HCT116 (cell line): Measurements from ENCODE around the gene SRPK3.

Source experiments
- POLR2A ChIP-seq: IDR thresholded peaks from 2 replicates; pipeline ENCODE4 v1.7.0; 2011; ENCODE audit warnings: borderline replicate concordance; ENCODE audit not compliant: insufficient read depth, insufficient read length; ENCODE audit errors: extremely low read depth
- POLR2AphosphoS5 ChIP-seq: IDR thresholded peaks from 2 replicates; pipeline ENCODE4 v1.6.1; 2011; ENCODE audit warnings: mild to moderate bottlenecking, low read depth, low read length, moderate library complexity
- TF ChIP-seq, protein P1 (sequence below), 3 experiments: fragments of 200-600 bp in 1 of 3; sonication (generic) in 1 of 3; IDR thresholded peaks in 2 of 3; conservative IDR thresholded peaks in 1 of 3; 2 replicates each; pipeline ENCODE4 v1.5.1; 2012 to 2017; ENCODE audit warnings: low read depth in 2 of 3, low read length in 2 of 3, antibody characterized with exemption in 1 of 3, borderline replicate concordance in 1 of 3, control low read depth in 1 of 3, mild to moderate bottlenecking in 1 of 3, mixed read lengths in 1 of 3, mixed run types in 1 of 3, moderate library complexity in 1 of 3; ENCODE audit not compliant: insufficient read depth in 1 of 3

DNA sequence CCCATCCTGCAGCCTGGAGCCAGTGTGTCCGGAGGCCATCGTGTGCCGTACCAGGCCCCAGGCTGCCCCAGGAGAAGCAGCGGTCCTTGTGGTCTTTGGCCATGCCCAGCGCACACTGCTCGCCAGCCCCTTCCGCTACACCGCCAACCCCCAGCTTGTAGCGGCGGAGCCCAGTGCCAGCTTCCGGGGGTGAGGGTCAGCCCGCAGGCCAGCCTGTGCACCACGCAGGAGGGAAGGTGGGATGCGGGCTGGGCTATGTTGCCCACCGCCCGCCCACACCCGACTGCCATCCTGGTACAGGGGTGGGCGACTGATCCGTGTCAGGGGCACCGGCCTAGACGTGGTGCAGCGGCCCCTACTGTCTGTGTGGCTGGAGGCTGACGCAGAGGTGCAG lies 7.6 kb upstream of the SRPK3 start:
- TF ChIP-seq POLR2AphosphoS5, result no peak
- no peak for TF ChIP-seq POLR2A
- TF ChIP-seq, protein P1, sequence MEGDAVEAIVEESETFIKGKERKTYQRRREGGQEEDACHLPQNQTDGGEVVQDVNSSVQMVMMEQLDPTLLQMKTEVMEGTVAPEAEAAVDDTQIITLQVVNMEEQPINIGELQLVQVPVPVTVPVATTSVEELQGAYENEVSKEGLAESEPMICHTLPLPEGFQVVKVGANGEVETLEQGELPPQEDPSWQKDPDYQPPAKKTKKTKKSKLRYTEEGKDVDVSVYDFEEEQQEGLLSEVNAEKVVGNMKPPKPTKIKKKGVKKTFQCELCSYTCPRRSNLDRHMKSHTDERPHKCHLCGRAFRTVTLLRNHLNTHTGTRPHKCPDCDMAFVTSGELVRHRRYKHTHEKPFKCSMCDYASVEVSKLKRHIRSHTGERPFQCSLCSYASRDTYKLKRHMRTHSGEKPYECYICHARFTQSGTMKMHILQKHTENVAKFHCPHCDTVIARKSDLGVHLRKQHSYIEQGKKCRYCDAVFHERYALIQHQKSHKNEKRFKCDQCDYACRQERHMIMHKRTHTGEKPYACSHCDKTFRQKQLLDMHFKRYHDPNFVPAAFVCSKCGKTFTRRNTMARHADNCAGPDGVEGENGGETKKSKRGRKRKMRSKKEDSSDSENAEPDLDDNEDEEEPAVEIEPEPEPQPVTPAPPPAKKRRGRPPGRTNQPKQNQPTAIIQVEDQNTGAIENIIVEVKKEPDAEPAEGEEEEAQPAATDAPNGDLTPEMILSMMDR (IDR thresholded peaks at IDR 0.05 in 2 of 3, conservative IDR thresholded peaks at IDR 0.05 in 1 of 3; ENCODE audit: borderline replicate concordance in 1 of 3, insufficient read depth in 1 of 3, low read depth in 2 of 3, low read length in 2 of 3), result no peak
